HG02973 (cell line): ENCODE data around the gene PRKG1.
"Not testable (repeated sequence)": the region's sequence is repeated elsewhere in the genome, so short reads cannot be mapped to it uniquely, and the experiment has no call there.

ENCODE experiments used
- ATAC-seq: cut with Tn5 transposase; IDR thresholded peaks from one replicate; pipeline ENCODE4 v1.9.1; 2021; ENCODE audit warnings: moderate library complexity; ENCODE audit not compliant: unreplicated experiment

Gene PRKG1

DNA sequence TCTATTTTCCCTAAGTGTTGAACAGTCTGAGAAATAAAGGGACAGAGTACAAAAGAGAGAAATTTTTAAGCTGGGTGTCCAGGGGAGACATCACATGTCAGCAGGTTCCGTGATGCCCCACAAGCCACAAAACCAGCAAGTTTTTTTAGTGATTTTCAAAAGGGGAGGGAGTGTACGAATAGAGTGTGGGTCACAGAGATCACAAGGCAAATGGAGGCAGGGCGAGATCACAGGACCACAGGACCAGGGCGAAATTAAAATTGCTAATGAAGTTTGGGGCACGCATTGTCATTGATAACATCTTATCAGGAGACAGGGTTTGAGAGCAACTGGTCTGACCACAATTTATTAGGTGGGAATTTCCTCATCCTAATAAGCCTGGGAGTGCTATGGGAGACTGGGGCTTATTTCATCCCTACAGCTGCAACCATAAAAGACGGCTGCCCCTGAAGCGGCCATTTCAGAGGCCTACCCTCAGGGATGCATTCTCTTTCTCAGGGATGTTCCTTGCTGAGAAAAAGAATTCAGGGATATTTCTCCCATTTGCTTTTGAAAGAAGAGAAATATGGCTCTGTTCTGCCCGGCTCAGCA is 193.8 kb downstream of the PRKG1 start:
- ATAC-seq, result not testable (repeated sequence)

DNA sequence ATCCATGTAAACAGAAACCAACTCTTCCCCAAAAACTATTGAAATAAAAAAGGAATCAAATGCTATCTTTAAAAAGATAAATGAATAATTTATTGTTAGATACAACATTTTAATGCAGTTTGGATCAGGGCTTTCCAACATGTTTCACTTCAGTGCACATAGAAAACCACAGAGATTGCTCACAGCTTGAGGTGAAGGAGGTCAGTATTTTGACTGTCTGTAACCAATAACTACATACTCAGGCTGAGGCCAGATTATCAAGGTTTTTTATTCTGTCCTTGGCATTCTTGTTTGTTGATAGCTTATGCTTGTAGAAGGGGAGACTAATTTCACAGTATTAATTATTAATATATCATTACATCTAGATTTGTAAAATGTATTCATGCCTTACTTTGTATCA is 195.5 kb downstream of the PRKG1 start:
- no peak for ATAC-seq

DNA sequence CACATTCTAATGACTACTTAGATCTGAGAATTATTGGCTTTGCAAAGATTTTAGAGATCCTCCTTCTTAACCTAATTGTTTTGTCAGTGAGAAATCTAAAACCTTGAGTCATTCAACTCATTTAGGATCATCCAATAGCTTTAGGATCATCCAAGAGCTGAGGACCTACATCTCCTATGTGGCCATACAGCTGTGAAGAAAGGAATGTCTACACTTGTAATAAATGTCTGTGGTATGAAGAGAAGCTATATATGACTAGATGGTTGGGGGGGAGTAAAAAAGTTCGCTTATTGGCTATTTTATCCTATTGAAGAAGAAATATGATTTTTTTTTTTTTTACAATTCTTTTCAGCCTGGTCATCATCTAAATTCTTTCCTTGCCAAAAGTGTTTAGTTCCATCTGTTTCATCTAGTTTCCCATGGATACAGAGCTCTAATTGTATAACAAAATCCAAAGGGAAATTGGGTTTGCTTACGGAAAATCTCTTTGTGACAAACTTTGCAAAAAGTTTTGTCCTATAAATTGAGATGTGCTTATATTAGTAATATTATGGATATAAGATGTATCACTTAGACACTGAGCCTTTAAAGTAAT is 196.7 kb downstream of the PRKG1 start:
- ATAC-seq, result no peak

DNA sequence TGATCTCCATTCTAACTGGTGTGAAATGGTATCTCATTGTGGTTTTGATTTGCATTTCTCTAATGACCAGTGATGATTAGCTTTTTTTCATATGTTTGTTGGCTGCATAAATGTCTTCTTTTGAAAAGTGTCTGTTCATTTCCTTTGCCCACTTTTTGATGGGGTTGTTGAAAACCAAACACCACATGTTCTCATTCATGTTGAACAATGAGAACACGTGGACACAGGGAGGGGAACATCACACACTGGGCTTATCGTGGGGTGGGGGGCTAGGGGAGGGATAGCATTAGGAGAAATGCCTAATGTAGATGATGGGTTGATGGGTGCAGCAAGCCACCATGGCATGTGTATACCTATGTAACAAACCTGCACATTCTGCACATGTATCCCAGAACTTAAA is 197.8 kb downstream of the PRKG1 start:
- not testable (repeated sequence) for ATAC-seq

DNA sequence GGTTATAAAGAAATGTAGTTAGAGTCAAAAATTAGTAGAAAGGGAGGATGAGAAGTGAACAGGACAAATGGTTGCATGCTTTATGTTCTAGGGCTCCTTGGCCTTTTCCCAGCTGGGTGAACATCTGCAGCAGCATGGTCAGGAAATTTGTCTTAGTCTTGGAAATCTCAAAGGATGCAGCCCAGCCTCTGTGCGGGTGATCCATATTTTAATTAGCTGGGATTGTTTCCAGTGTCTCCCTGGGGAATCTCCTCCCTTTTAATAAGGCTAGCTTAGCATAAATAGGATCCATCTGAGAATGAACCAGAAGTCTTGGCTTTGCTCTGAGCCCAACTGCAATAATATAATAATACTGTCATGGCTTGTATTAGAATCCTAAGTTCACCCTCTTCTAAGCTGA is 198.3 kb downstream of the PRKG1 start:
- ATAC-seq, result no peak

DNA sequence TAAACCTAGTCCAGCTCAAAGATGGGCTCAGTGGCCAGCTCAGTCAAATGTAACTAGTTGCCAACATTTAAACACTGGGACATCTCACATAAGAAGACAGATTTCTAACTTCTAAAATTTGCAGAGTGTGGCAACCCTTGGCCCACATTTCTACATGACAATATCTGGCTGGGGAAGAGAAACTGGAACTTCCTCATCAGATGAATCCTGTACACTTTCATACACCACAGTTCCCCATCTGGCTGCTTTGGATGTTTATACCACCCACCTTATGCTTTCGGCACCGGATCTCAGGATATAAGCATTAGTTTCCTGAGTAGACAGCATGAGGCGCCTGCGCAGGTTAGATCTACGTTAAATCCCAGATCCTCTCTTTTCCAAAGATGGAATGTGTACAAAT is 199.3 kb downstream of the PRKG1 start:
- ATAC-seq, result no peak

GRCh38 chr10:51276097-51276496 is 201.8 kb downstream of the PRKG1 start:
- not testable (repeated sequence) for ATAC-seq

GRCh38 chr10:51281387-51281786 is 207.1 kb downstream of the PRKG1 start:
- not testable (repeated sequence) for ATAC-seq

DNA sequence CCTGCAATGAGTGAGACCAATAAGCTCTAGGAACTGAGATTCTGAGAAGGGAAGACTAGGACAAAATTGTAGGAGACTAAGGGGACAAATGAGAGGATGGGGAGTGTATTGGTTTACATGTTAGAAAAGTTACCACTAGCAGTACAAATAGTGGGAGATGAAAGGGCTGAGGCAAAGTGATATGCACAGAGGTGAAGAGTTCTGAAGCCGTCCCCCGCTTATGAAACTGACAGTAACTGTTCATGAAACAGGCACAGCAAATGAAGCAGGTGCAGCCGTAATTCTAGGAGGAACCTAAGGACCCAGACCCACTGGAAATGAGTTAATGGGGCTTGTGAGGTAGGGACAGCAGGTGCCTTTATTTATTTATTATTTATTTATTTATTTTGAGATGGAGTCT is 211.3 kb downstream of the PRKG1 start:
- ATAC-seq, result no peak

- no peak for ATAC-seq
Observed at GRCh38 chr10:51288511-51288910, 214.2 kb downstream of the PRKG1 start.

DNA sequence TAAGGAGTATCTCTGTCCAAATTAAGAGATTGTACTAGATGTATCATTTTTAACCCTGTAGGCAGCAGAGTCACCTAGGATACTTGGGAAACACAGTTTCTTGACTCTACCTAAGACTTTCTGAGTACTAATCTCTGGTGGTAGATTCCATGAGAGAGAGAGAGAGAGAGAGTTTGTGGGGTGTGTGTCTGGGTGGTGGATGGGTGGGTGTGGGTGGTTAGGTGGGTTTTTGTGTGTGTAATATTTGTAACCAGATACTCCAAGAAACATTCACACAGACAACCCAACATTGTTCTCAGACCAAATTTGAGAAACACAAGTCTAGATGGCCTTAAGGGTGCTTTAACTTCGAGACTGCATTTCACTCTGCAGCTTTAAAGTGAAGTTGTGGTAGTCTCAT is 215.2 kb downstream of the PRKG1 start:
- no peak for ATAC-seq

GRCh38 chr10:51291961-51292360 is 217.7 kb downstream of the PRKG1 start:
- ATAC-seq, result no peak

DNA sequence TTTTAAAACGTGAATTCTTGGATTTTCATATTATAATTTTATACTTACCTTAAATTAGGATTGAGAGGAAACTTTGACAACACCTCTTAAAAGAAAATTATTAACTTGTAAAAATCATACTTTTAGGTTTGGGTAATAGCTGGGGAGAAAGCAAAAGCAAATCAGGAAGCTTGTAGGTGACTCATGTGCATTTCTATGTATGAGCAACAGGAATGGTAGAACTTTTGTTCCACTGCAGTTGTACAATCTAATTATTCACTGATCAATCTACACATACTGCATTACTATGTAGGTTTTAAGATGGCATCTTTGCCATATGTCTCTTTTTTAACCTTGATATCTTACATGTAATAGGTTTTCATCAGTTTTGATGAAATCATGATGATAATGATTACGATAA is 223.2 kb downstream of the PRKG1 start:
- no peak for ATAC-seq

GRCh38 chr10:51300617-51301304 is 226.5 kb downstream of the PRKG1 start:
- ATAC-seq, result no peak

GRCh38 chr10:51301644-51302043 is 227.4 kb downstream of the PRKG1 start:
- no peak for ATAC-seq

DNA sequence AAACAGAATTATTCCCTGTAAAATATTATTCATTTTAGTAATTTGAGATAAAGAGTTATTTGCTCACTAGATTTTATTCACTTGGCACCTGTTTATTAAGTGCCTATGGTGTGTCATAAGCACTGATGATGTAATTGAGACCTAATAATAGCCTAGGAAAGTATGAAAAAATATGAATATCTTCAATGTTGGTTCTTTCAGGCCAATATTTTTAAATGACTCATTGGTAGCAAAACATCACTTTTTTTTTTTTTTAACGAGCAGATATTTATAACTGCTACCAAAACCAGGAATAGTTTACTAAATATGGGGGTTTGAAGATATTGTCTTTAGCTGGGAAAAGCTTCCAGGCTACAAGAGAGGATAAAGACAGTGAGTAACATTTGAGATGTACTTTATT is 228.0 kb downstream of the PRKG1 start:
- ATAC-seq, result no peak

DNA sequence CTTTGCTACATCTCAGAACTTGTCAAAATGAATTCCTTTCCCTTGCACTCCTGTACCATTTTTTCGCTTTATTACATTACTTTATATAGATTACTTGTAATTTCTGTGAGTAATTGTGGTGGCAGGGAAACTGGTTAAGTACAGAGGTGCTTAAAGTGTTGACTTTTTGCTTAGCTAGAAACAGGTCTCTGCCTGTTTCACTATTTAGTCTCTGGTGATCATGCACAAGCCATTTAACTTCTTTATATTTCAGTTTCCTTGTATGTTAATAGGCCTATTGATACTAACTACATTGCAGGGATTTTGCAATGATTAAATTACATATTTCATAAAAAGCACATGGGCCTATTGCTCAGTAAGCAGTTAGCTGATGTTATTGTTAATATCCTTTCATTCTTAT is 233.8 kb downstream of the PRKG1 start:
- no peak for ATAC-seq

DNA sequence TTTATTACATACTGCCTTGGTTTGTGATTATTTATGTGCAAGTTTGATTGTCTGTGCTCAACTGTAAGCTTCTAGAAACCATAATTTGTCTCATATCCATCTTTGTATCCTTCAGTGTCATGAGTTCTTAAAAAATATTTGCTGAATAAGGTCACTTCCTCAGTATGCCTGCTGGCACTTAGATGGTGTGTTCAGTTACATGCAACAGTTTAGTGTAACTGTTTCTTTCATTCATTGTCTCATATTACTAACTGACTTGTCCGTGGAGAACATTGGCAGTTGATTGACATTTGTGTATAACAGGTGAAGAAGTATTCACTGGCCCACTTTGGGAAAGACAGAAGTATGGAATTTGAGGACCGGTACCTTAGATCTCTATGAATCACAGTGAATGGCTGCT is 236.9 kb downstream of the PRKG1 start:
- no peak for ATAC-seq

DNA sequence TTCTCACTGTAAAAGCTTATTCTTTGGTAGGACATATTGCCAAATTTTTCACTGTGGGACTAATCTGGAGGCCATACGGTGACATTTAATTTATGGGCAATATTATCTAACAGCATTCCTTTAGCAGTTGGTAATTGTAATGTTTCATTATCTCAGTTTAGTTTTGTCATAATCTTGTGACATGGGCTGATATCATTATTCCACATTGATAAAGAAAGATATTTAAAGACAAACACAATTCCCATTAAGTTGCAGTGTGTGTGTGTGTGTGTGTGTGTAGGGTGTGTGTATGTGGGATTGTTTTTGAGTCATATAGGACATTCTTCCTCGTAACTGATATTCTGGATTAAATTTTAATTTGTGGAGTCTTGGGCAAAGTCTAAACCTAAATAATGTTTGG is 238.5 kb downstream of the PRKG1 start:
- ATAC-seq, result no peak

GRCh38 chr10:51313251-51313650 is 239.0 kb downstream of the PRKG1 start:
- ATAC-seq, result no peak

- ATAC-seq, result no peak
Observed at GRCh38 chr10:51313773-51314478, 239.6 kb downstream of the PRKG1 start.

DNA sequence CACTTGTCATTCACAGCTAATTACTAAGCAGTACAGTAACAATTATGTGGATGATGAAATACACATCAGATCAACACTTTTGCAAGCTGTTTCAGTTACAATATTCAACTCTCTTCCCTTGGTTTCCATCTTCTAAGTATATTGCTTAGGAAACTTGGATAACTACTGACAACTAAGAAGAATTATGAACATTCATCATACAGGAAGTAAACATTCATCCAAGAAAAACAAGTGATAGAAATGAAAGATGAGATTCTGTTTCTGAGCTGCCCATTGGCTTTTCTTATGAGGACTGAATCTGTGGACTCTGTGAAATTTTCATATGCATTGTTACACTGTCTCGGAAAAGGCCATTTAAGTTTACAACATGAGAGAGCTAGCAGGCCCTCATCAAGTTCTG is 240.2 kb downstream of the PRKG1 start:
- no peak for ATAC-seq
